ENCODE data around the gene PRKCE. TPM values are rescaled to one million over a fixed set of nuclear protein-coding genes. Genes with fewer than 3 reads are reported as not detected.

Gene PRKCE
- polyA plus RNA-seq, 3 donors = 1.3 to 7.7 (median 2.3) TPM

DNA sequence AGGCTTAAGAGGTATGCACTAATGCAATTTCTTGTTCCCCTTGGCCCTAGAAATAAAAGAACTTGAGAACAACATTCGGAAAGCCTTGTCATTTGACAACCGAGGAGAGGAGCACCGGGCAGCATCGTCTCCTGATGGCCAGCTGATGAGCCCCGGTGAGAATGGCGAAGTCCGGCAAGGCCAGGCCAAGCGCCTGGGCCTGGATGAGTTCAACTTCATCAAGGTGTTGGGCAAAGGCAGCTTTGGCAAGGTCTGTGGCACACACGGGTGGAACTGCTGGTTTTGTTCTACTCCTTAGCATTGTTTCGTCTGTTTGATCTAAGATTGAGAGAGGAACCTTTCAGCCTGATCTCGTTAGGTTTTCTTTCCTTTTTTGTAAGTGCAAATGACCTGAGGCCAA, 355.9 kb downstream of the PRKCE start:
- Histone ChIP-seq H3K27me3 (ENCODE audit: control insufficient read depth in 2 of 2, insufficient read depth in 2 of 2, low read length in 2 of 2) (no peaks in the 10 kb centered on the region), H3K36me3 (replicated peaks in 1 of 2; ENCODE audit: control insufficient read depth in 1 of 2, insufficient read depth in 2 of 2, low read length in 2 of 2) (peaks cover 34 to 79% of the 10 kb centered on the region in 2 donors), H3K4me2 (replicated peaks; ENCODE audit: extremely low read depth, low read length, poor library complexity, severe bottlenecking) (no peak overlapping the region), H3K9ac (ENCODE audit: insufficient read depth, low read length, poor library complexity, severe bottlenecking) (no peak overlapping the region), H3K9me3 (replicated peaks in 1 of 2; ENCODE audit: control insufficient read depth in 1 of 2, insufficient read depth in 1 of 2, low read length in 2 of 2) (no peaks in the 10 kb centered on the region), H3K79me2 (ENCODE audit: insufficient read depth, low read length) (no peaks in the 10 kb centered on the region), H3K4me1 (ENCODE audit: control insufficient read depth in 1 of 2, insufficient read depth in 2 of 2, low read length in 2 of 2) (no peaks in the 10 kb centered on the region), H3K4me3 (replicated peaks in 1 of 3; ENCODE audit: low read depth in 2 of 3, low read length in 3 of 3) (no peak overlapping the region), H3K27ac (ENCODE audit: low read depth in 1 of 2, low read length in 2 of 2) (no peak overlapping the region), H4K20me1 (ENCODE audit: insufficient read depth, low read length) (no peaks in the 10 kb centered on the region), H2AFZ (ENCODE audit: insufficient read depth, low read depth, low read length, poor library complexity, severe bottlenecking) (no peak overlapping the region)
- intact Hi-C loops (cut with micrococcal nuclease) = loop anchor here in 1 of 2 donors (10.0 kb wide), 1 partner anchor 357 kb away; no protein-coding TSS in a partner anchor
- H3K27me3 Mint-ChIP-seq (ENCODE audit: low read depth in 3 of 3) = no peaks in the 10 kb centered on the region
- peaks cover 57 to 65% of the 10 kb centered on the region in 2 donors for H3K36me3 Mint-ChIP-seq
- 94% methylated on average over 10 of the region's 11 CpGs for WGBS (ENCODE audit: insufficient coverage)
- H3K27ac Mint-ChIP-seq = no peak overlapping the region
- TF ChIP-seq, protein P1, sequence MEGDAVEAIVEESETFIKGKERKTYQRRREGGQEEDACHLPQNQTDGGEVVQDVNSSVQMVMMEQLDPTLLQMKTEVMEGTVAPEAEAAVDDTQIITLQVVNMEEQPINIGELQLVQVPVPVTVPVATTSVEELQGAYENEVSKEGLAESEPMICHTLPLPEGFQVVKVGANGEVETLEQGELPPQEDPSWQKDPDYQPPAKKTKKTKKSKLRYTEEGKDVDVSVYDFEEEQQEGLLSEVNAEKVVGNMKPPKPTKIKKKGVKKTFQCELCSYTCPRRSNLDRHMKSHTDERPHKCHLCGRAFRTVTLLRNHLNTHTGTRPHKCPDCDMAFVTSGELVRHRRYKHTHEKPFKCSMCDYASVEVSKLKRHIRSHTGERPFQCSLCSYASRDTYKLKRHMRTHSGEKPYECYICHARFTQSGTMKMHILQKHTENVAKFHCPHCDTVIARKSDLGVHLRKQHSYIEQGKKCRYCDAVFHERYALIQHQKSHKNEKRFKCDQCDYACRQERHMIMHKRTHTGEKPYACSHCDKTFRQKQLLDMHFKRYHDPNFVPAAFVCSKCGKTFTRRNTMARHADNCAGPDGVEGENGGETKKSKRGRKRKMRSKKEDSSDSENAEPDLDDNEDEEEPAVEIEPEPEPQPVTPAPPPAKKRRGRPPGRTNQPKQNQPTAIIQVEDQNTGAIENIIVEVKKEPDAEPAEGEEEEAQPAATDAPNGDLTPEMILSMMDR (IDR thresholded peaks at IDR 0.05) = no peak
- no peak overlapping the region for H3K4me3 Mint-ChIP-seq
- DNase-seq = no peak
- H3K4me1 Mint-ChIP-seq = no peaks in the 10 kb centered on the region
- H3K9me3 Mint-ChIP-seq = no peaks in the 10 kb centered on the region

DNA sequence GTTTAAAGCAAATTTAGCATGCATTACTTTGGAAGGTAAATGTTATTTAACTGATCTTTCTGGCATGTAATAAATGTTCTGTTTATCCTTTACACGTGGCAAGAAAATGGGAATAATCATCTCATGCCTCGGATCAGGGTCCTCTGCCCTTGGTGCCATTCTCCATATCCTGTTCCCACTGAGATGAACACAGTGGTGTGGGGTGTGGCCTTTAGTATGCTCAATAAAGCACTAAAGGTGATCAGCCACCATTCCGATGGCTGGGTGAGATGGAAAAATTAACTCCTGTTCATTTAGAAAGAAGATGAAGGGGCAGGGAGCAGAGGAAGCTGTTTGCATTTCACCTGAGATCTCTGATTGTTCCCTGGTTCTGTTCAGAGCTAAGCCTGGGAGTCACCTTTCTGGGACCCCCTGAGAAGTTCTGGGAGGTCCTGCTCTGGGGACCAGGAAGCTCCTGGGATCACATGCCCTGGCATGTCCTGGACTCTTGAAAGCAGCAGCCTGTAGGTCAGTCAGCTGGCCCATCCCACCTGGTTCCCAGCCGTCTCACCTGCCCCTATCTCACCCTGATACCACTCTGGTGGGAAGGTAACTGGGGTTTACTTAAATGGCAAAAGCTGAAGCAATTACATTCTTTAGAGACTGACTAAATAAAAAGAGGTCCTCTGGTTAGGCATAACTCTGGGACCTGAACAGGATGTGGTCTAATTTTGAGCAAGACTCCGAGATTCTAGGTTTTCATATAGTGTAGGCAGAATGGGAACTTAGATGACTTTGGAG, 356.8 kb downstream of the PRKCE start:
- Histone ChIP-seq H3K36me3 (replicated peaks in 1 of 2; ENCODE audit: control insufficient read depth in 1 of 2, insufficient read depth in 2 of 2, low read length in 2 of 2) (peaks cover 32 to 79% of the 10 kb centered on the region in 2 donors), H3K9ac (ENCODE audit: insufficient read depth, low read length, poor library complexity, severe bottlenecking) (no peak overlapping the region), H4K20me1 (ENCODE audit: insufficient read depth, low read length) (no peaks in the 10 kb centered on the region), H3K79me2 (ENCODE audit: insufficient read depth, low read length) (no peaks in the 10 kb centered on the region), H3K4me3 (replicated peaks in 1 of 3; ENCODE audit: low read depth in 2 of 3, low read length in 3 of 3) (no peak overlapping the region), H3K4me1 (ENCODE audit: control insufficient read depth in 1 of 2, insufficient read depth in 2 of 2, low read length in 2 of 2) (no peaks in the 10 kb centered on the region), H3K9me3 (replicated peaks in 1 of 2; ENCODE audit: control insufficient read depth in 1 of 2, insufficient read depth in 1 of 2, low read length in 2 of 2) (no peaks in the 10 kb centered on the region), H3K4me2 (replicated peaks; ENCODE audit: extremely low read depth, low read length, poor library complexity, severe bottlenecking) (no peak overlapping the region), H2AFZ (ENCODE audit: insufficient read depth, low read depth, low read length, poor library complexity, severe bottlenecking) (no peak overlapping the region), H3K27me3 (ENCODE audit: control insufficient read depth in 2 of 2, insufficient read depth in 2 of 2, low read length in 2 of 2) (no peaks in the 10 kb centered on the region), H3K27ac (ENCODE audit: low read depth in 1 of 2, low read length in 2 of 2) (no peak overlapping the region)
- Mint-ChIP-seq H3K27me3 (ENCODE audit: low read depth in 3 of 3) (no peaks in the 10 kb centered on the region), H3K36me3 (peaks cover 53 to 67% of the 10 kb centered on the region in 2 donors), H3K4me3 (no peak overlapping the region), H3K27ac (no peak overlapping the region), H3K4me1 (no peaks in the 10 kb centered on the region), H3K9me3 (no peaks in the 10 kb centered on the region)
- intact Hi-C loops (cut with micrococcal nuclease) = loop anchor here in 1 of 2 donors (10.0 kb wide), 1 partner anchor 357 kb away; no protein-coding TSS in a partner anchor
- TF ChIP-seq, protein P1 (IDR thresholded peaks at IDR 0.05) = no peak
- WGBS (ENCODE audit: insufficient coverage) = 56% methylated on average over 2 of the region's 5 CpGs
- DNase-seq = no peak
